NCI-H2107 (cell line): ENCODE results near the gene STPG4.
"Not testable (repeated sequence)": the region's sequence is repeated elsewhere in the genome, so short reads cannot be mapped to it uniquely, and the experiment has no call there.

ENCODE experiments used
- DNase-seq: peaks from one replicate; lab custom pipeline; 2025; lab: John Stamatoyannopoulos, UW

Gene STPG4

GRCh38 chr2:47172922-47173695 lies 18.0 kb upstream of the STPG4 start:
- DNase-seq = no peak

GRCh38 chr2:47172156-47172921 lies 17.2 kb upstream of the STPG4 start:
- no peak for DNase-seq

DNA sequence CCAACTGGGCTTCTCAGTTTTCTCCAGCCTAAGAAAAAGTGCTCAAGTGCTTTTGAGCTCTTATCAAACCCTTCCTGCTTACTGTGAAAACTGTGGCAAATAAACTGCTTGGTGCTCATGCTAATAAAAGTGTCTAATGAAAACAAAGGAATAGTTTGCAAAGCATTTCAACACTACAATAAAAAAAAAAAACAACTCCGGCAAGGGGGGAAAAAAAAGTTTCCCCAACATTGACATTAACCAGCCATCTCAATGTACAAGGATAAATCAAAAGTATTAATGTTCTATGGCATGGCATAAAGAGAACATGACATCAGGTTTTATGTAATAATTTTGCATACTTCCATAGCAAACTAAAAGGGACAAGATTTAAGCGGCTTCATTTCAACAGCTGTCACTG lies 14.7 kb upstream of the STPG4 start:
- DNase-seq = no peak

DNA sequence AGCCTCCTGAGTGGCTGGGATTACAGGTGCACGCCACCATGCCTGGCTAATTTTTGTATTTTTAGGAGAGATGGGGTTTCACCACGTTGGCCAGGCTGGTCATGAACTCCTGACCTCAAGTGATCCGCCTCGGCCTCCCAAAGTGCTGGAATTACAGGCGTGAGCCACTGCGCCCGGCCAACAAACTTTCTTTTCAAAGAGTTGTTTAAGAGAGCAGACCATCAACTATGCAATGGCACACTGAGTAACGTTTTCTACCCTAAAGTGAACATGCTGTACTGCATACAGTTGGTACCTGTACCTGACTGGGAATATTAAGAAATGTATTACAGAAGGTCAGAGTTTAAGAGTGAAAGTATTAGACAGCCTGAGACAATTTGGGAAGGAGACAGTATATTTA lies 13.8 kb upstream of the STPG4 start:
- not testable (repeated sequence) for DNase-seq

GRCh38 chr2:47167149-47167548 lies 12.0 kb upstream of the STPG4 start:
- DNase-seq = no peak

DNA sequence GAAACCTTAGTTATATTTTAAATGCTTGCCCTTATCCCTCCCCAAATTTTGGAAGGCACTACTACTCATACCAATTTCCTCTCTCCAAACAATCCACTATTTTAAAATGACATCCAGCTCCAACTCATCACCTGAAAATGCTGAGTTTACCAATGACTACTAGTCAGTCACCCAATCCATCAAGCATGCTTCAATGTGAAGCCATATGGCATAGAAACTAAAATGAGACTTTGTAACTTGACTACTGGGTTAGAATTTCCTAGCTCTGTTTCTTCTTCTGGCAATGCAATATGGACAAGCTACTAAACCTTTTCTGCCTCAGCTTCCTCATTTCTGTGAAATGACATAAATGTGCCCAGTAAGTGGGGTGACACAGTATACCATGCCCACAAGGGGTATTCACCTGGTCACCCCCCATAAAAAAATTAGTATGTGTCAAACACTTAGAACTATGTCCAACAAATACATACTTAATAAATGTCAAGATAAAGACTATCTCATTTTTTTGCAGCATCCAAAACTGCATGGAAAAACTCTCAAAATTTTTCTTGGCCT lies 10.0 kb upstream of the STPG4 start:
- DNase-seq = no peak

DNA sequence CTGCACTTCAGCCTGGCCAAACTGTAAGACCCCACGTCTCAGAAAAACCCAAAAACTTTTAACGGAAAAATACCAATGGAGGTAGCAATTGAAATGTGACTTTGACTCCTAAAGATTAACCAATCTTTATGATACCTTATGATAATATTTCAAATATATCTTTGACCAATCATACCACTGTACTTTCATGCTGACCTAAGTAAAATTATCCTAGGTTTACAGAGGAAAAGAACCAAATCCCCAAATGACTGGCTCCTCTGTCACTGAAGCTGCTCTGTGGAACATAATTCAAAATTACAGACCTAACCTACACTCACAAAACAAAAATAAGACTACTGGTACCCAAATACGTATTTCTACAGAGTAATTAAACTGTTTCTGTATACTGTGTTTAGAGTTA lies 7.7 kb upstream of the STPG4 start:
- DNase-seq = no peak

DNA sequence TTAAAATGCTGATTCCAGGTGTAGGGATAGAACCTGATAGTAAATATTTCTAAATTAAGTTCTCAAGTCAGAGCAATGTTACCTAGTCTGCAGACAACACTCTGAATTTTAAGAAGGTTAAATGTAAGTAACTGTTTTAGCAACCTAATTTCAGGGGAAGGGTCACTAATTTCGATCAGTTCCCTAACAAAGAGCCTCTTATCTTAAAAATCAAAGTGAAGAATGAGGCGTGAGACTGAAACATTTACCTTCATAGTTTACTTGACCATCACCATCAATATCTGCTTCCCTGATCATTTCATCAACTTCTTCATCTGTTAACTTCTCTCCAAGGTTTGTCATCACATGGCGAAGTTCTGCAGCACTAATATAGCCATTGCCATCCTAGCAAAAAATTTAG lies 6.4 kb upstream of the STPG4 start:
- DNase-seq = no peak

DNA sequence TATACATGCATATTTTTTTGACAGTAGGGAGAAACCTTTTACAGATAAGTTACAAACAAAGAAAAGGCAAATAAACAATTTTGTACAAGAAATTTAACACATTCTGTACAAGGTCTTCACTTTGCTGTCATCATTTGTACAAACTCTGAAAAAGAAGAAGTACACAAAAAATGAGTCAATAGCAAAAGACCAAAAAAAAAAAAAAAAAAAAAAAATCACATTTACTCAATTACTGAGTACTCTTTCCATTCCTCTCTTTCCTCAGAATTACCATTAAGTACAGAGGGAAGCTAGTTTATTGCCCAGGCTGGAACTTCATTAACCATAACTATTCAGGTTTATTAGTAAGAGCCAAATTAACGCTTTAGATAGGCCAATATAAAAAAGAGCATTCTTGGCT lies 5.6 kb upstream of the STPG4 start:
- DNase-seq = no peak

DNA sequence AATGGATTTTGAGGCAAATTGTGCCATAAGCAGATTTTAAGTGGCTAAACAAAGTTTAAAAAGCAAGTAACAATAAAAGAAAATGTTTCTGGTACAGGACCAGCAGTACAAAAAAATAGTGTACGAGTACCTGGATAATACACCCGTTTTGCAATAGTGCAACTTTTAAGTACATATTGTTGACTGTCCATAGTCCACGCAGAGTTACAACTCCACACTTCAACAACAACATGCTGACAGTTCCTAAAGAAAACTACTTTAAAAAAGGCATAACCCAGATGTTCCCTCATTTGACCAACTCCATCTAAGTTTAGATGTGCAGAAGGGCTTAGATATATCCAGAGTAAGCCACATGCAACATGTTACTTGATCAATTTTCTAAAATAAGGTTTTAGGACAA lies 5.1 kb upstream of the STPG4 start:
- DNase-seq = no peak

- DNase-seq = no peak
Observed at GRCh38 chr2:47159627-47160026, 4.5 kb upstream of the STPG4 start.

GRCh38 chr2:47158576-47158975 lies 3.5 kb upstream of the STPG4 start:
- DNase-seq = no peak

DNA sequence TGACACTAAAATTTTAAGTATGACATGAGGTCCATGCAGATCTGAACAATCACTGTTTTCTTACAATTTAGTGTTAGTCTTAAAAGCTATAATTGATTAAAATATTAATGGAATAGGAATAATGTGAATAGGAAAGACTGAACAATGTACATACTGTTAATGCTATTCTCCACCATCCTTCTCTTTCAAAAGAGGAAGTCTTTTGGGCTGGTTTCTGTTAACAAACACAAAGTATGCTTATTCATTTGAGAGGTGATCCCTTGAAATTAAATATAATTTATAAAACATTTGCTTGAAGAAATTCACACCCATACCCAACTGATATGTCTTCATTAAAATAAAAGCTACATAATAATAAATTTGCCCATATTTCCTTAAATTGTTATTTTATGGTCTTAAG lies 2.3 kb downstream of the STPG4 start:
- DNase-seq = no peak

DNA sequence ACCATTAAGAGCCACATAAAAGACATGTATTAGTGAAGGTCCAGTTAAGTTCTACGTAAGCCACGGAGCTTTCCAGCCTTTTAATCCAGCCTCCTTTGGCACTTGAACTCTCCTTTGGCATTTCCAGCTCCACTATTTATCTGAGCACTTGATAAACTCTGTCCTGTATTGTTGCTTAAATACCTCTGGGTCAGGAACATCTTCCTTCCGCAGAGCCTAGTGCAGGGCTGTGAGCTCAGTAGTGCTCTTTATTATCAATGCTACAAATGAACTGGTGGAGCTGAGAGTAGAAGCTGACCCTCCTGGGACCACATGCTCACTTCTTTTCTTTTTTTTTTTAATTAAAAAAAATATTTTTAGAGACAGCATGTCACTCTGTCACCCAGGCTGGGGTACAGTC lies 4.9 kb downstream of the STPG4 start:
- no peak for DNase-seq

- no peak for DNase-seq
Observed at GRCh38 chr2:47147021-47147420, 8.1 kb downstream of the STPG4 start.

GRCh38 chr2:47145466-47145865 lies 9.6 kb downstream of the STPG4 start:
- DNase-seq = no peak

DNA sequence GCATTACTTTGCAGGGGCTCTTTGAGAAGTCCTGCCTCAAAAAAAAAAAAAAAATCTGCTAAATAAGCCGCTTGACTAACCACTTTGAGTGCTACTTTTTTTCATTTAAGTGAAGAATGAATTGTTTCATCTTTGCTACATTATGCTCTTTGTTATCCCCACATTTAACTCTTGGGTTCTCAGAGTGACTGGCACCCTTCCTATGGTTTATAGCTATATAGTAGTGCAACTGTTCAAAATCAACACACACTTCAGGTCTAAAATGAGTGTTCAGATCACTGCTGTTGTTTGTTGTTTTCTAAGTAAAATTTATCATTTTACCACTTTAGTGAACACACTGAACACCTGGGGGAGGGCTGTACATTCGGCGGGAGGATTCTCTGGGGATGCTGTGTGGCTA lies 13.6 kb downstream of the STPG4 start:
- no peak for DNase-seq

DNA sequence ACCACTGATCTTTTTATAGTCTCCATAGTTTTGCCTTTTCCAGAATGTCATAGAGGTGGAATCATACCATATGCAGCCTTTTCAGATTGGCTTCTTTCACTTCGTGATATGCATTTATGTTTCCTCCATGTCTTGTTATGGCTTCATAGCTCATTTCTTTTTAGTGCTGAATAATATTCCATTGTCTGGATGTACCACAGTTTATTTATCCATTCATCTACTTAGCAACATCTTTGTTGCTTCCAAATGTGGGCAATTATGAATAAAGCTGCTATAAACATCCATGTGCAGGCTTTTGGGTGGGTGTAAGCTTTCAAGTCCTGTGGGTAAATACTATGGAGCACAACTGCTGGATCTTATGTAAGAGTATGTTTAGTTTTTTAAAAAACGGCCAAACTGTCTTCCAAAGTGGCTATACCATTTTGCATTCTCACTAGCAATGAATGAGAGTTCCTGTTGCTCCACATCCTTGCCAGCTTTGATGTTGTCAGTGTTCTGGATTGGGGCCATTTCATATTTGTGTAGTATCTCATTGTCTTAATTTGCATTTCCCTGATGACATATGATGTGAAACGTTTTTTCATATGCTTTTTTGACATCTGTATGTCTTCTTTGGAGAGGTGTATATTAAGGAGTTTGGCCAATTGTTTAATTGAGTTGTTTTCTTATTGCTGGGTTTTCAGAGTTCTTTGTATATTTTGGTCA lies 20.6 kb downstream of the STPG4 start:
- no peak for DNase-seq

GRCh38 chr2:47133046-47133445 lies 22.1 kb downstream of the STPG4 start:
- DNase-seq = no peak

DNA sequence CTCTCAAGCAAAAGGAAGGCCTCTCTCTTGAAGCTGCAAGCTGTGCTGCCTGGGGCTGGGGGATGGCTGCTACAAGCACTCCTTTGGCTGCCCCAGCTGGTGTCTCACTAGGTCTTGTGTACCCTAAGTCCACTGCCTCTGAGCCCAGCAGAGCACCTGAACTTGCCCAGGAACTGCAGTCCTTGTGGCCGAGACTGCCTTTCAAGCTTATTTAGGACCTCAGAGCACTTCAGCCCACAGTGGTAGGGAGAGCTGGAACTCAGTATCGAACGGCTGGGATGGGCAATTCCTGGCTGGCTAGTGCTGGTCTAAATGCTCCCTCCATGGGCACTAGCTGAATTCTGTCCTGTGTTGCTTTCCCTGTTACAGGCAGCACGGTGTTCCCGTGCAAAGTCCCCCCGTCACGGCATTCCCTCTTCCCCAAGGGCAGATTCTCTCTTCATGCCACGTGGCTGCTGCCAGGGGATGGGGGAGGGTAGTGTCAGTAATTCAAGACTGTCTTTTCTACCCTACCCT lies 25.9 kb downstream of the STPG4 start:
- no peak for DNase-seq

GRCh38 chr2:47128705-47129104 lies 26.4 kb downstream of the STPG4 start:
- DNase-seq = no peak

- DNase-seq = no peak
Observed at GRCh38 chr2:47127862-47128543, 27.1 kb downstream of the STPG4 start.
